ENCODE results near the gene ANTXRL. TPM values are rescaled to one million over a fixed set of nuclear protein-coding genes. Genes with fewer than 3 reads are reported as not detected.
A peak's percentile ranks its signal among the peaks of the same experiment; 100 is the strongest.
"Not testable (repeated sequence)": the region's sequence is repeated elsewhere in the genome, so short reads cannot be mapped to it uniquely, and the experiment has no call there.

ANTXRL gene
- total and polyA plus RNA-seq, 7 experiments from 2014 or later: 0.97 TPM; not detected in 6

DNA sequence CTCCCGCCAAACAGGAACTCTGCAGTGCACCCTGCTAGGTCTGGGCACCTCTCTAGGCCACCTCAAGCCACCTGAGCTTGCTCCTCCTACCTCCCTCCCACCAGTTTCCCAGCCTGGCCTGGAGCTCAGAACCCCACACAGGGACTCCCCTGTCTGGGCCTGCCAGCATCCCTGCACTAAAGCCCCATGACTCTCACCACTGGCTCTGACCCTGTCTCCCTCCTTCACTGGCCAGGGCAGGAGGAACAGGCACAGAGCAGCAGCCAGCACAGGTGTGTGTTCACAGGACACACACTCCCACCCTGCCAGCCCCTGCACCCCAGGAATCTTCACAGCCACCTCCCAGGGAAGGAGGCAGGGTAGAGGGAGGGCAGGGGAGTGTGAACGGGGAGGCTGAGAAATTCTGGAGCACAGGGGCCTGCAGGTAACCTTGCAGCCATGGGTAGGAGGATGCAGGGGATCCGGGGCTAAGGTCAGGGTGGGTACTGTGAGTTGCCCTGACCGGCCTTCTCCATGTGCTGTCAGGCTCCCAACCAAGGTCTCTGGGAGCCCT is 13.9 kb upstream of the ANTXRL start:
- Mint-ChIP-seq H3K27me3 (peaks cover 0 to 21% (median 0%) of the 10 kb centered on the region in 5 donors), H3K4me1 (peaks cover 27 to 50% (median 43%) of the 10 kb centered on the region in 7 donors), H3K9me3 (no peaks in the 10 kb centered on the region), H3K27ac (peak overlapping the region; percentile 88 to 99 (median 95)), H3K36me3 (peaks cover 0 to 4% (median 0%) of the 10 kb centered on the region in 5 donors), H3K4me3 (peak overlapping the region; percentile 39 to 80 (median 72))
- Histone ChIP-seq H3K27ac (ENCODE audit: low read depth, low read length) (peak overlapping the region; percentile 69), H3K27me3 (ENCODE audit: control insufficient read depth in 2 of 2, insufficient read depth in 2 of 2, low read length in 2 of 2) (no peaks in the 10 kb centered on the region), H3K9me3 (ENCODE audit: control insufficient read depth in 2 of 3, low read length in 3 of 3) (no peaks in the 10 kb centered on the region), H3K4me3 (ENCODE audit: low read length) (no peak overlapping the region), H3K36me3 (ENCODE audit: control insufficient read depth in 2 of 3, insufficient read depth in 3 of 3, low read length in 3 of 3) (no peaks in the 10 kb centered on the region), H3K4me1 (ENCODE audit: control insufficient read depth in 2 of 2, insufficient read depth in 2 of 2, low read length in 2 of 2) (peaks cover 34 to 37% of the 10 kb centered on the region in 2 donors)
- ChIA-PET POLR2A (interaction anchor here (1.0 kb wide), 1 partner anchor 26 kb away, joined by 3 read pairs; no protein-coding TSS in a partner anchor), CTCF (no interaction called here)
- no peak for ATAC-seq
- DNase-seq: no peak
- intact Hi-C loops (cut with micrococcal nuclease): no loop called here

- H3K4me1 ChIP-seq (ENCODE audit: control insufficient read depth in 2 of 2, insufficient read depth in 2 of 2, low read length in 2 of 2): peaks cover 30 to 37% of the 10 kb centered on the region in 2 donors
- peaks cover 0 to 27% (median 0%) of the 10 kb centered on the region in 5 donors for H3K27me3 Mint-ChIP-seq
- H3K27ac ChIP-seq (ENCODE audit: low read depth, low read length): no peak overlapping the region
- DNase-seq (no peak), ATAC-seq (no peak)
- H3K9me3 Mint-ChIP-seq: no peaks in the 10 kb centered on the region
- no peaks in the 10 kb centered on the region for H3K36me3 ChIP-seq (ENCODE audit: control insufficient read depth in 2 of 3, insufficient read depth in 3 of 3, low read length in 3 of 3)
- ChIA-PET CTCF (no interaction called here), POLR2A (interaction anchor here (1.0 kb wide), 1 partner anchor 25 kb away, joined by 3 read pairs; no protein-coding TSS in a partner anchor)
- peaks cover 27 to 50% (median 43%) of the 10 kb centered on the region in 7 donors for H3K4me1 Mint-ChIP-seq
- H3K4me3 Mint-ChIP-seq: peak overlapping the region in 2 of 10 donors; percentile 29 to 76
- no peaks in the 10 kb centered on the region for H3K27me3 ChIP-seq (ENCODE audit: control insufficient read depth in 2 of 2, insufficient read depth in 2 of 2, low read length in 2 of 2)
- H3K4me3 ChIP-seq (ENCODE audit: low read length): no peak overlapping the region
- H3K9me3 ChIP-seq (ENCODE audit: control insufficient read depth in 2 of 3, low read length in 3 of 3): no peaks in the 10 kb centered on the region
- H3K36me3 Mint-ChIP-seq: peaks cover 0 to 4% (median 0%) of the 10 kb centered on the region in 5 donors
- intact Hi-C loops (cut with micrococcal nuclease): loop anchor here in 1 of 2 donors (1.0 kb wide), 1 partner anchor 7 kb away; no protein-coding TSS in a partner anchor
- H3K27ac Mint-ChIP-seq: peak overlapping the region; percentile 12 to 99 (median 94)
These were observed 13.0 kb upstream of the ANTXRL start for GRCh38 chr10:46273506-46274477.

GRCh38 chr10:46277840-46278239 is 9.0 kb upstream of the ANTXRL start:
- ATAC-seq: no peak
- no peak overlapping the region for H3K4me3 ChIP-seq (ENCODE audit: low read length)
- H3K36me3 ChIP-seq (ENCODE audit: control insufficient read depth in 2 of 3, insufficient read depth in 3 of 3, low read length in 3 of 3): no peaks in the 10 kb centered on the region
- peaks cover 2 to 8% of the 10 kb centered on the region in 2 donors for H3K4me1 ChIP-seq (ENCODE audit: control insufficient read depth in 2 of 2, insufficient read depth in 2 of 2, low read length in 2 of 2)
- Mint-ChIP-seq H3K4me1 (peaks cover 10 to 23% (median 18%) of the 10 kb centered on the region in 7 donors), H3K27me3 (peaks cover 0 to 55% (median 0%) of the 10 kb centered on the region in 5 donors), H3K27ac (no peak overlapping the region), H3K36me3 (no peaks in the 10 kb centered on the region), H3K4me3 (no peak overlapping the region), H3K9me3 (no peaks in the 10 kb centered on the region)
- no peak for DNase-seq
- no peak overlapping the region for H3K27ac ChIP-seq (ENCODE audit: low read depth, low read length)
- H3K9me3 ChIP-seq (ENCODE audit: control insufficient read depth in 2 of 3, low read length in 3 of 3): no peaks in the 10 kb centered on the region
- POLR2A ChIA-PET: no interaction called here
- CTCF ChIA-PET: no interaction called here
- no peaks in the 10 kb centered on the region for H3K27me3 ChIP-seq (ENCODE audit: control insufficient read depth in 2 of 2, insufficient read depth in 2 of 2, low read length in 2 of 2)
- intact Hi-C loops (cut with micrococcal nuclease): no loop called here

DNA sequence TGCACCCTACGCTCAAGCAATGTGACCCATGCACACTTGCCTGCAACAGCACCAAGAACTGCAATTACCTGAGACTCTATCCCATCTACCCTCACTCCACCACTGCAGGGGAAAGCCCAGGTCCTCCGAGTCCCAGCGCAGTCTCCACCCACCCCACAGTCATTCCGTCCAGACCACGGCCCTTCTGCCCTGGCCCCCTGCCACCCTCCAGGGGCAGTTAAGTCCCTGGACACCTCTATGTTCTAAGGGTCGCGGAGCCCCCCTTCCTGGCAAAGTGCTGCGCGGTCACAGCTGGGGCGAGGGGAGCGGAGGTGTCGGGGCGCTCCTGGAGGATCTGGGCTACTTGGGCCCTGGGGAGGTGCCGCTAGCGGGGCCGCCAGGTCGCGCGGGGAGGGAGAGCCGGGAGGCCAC is 4.4 kb upstream of the ANTXRL start:
- H3K4me3 Mint-ChIP-seq: peak overlapping the region; percentile 59 to 86 (median 78)
- intact Hi-C loops (cut with micrococcal nuclease); DNase-seq; H3K27me3 ChIP-seq (ENCODE audit: control insufficient read depth in 2 of 2, insufficient read depth in 2 of 2, low read length in 2 of 2); H3K9me3 ChIP-seq (ENCODE audit: control insufficient read depth in 2 of 3, low read length in 3 of 3); H3K4me1 ChIP-seq (ENCODE audit: control insufficient read depth in 2 of 2, insufficient read depth in 2 of 2, low read length in 2 of 2); H3K27ac ChIP-seq (ENCODE audit: low read depth, low read length); H3K36me3 ChIP-seq (ENCODE audit: control insufficient read depth in 2 of 3, insufficient read depth in 3 of 3, low read length in 3 of 3); H3K9me3 Mint-ChIP-seq; H3K36me3 Mint-ChIP-seq; ATAC-seq; CTCF ChIA-PET: not testable (repeated sequence)
- H3K4me3 ChIP-seq (ENCODE audit: low read length): peak overlapping the region; percentile 58
- peaks cover 13 to 35% (median 19%) of the 10 kb centered on the region in 7 donors for H3K4me1 Mint-ChIP-seq
- H3K27me3 Mint-ChIP-seq: peaks cover 0 to 42% (median 0%) of the 10 kb centered on the region in 5 donors
- H3K27ac Mint-ChIP-seq: peak overlapping the region in 1 of 9 donors; percentile 59
- POLR2A ChIA-PET: interaction anchor here (0.7 to 3.8 kb wide), 2 partner anchors 12 to 176 kb away, joined by 5 to 33 read pairs; no protein-coding TSS in a partner anchor

DNA sequence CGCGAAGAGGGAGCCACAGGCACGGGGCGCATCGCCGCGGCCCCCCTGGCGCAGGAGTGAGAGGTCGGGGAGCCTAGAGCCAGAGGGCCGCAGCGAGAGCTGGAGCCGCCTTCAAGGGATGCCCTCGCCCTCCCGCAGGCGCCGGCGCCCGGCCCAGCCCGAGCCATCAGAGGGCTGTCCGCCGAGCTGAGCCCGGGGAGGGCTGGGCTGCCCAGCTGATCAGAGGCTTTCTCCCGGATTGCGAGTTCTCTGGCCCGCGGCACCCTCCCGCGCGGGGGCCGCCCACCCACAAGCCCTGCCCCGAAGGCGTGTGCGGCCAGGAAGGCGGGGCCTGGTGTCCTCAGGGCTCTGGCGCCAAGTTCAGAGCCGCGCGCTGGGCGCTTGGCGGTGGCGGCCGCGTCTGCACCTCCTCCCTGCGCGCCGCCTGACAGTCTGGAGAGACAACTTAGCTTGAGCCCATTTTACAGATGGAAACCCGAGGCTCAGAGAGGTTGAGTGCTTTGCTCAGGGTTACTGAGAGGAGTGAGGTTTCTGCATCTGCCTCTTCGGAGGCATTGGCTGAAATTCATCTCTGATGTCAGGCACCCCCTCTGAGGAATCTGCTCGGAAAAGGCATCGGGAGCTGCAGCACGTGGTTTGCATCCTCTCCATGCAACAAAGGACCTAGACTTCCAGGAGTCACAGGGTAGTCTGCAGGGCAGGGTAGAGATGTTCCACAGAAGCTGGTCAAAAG is 3.8 kb upstream of the ANTXRL start:
- Mint-ChIP-seq H3K36me3 (no peaks in the 10 kb centered on the region), H3K27ac (no peak overlapping the region), H3K27me3 (peaks cover 0 to 38% (median 0%) of the 10 kb centered on the region in 5 donors), H3K9me3 (no peaks in the 10 kb centered on the region), H3K4me1 (peaks cover 13 to 35% (median 19%) of the 10 kb centered on the region in 7 donors), H3K4me3 (peak overlapping the region; percentile 78 to 97 (median 89))
- Histone ChIP-seq H3K9me3 (ENCODE audit: control insufficient read depth in 2 of 3, low read length in 3 of 3) (no peaks in the 10 kb centered on the region), H3K27ac (ENCODE audit: low read depth, low read length) (peak overlapping the region; percentile 53), H3K4me3 (ENCODE audit: low read length) (peak overlapping the region; percentile 58), H3K27me3 (ENCODE audit: control insufficient read depth in 2 of 2, insufficient read depth in 2 of 2, low read length in 2 of 2) (no peaks in the 10 kb centered on the region), H3K36me3 (ENCODE audit: control insufficient read depth in 2 of 3, insufficient read depth in 3 of 3, low read length in 3 of 3) (no peaks in the 10 kb centered on the region), H3K4me1 (ENCODE audit: control insufficient read depth in 2 of 2, insufficient read depth in 2 of 2, low read length in 2 of 2) (peaks cover 0 to 4% of the 10 kb centered on the region in 2 donors)
- intact Hi-C loops (cut with micrococcal nuclease): no loop called here
- peak; percentile 68 for ATAC-seq
- ChIA-PET CTCF (no interaction called here), POLR2A (interaction anchor here (0.5 to 3.8 kb wide), 4 partner anchors 13 to 199 kb away, joined by 5 to 33 read pairs (median 5); no protein-coding TSS in a partner anchor)
- peak; percentile 26 to 77 (median 49) for DNase-seq

All from naive thymus-derived CD4-positive, alpha-beta T cell (primary cell).